ENCODE data around the gene PARD3B.
A peak's percentile ranks its signal among the peaks of the same experiment; 100 is the strongest.

The PARD3B gene

GRCh38 chr2:204691911-204692510, 146.7 kb downstream of the PARD3B start:
- FAIRE-seq (peak; percentile 73), DNase-seq (ENCODE audit: low spot score) (peak; percentile 63)

- no peak for FAIRE-seq
Measured at GRCh38 chr2:204692790-204693189, 147.5 kb downstream of the PARD3B start.

GRCh38 chr2:204693262-204693661, 148.0 kb downstream of the PARD3B start:
- no peak for DNase-seq (ENCODE audit: low spot score)
- FAIRE-seq = no peak

More at GRCh38 chr2:204692790-204693189, 147.5 kb downstream of the PARD3B start:
- no peak for DNase-seq (ENCODE audit: low spot score)

- DNase-seq (ENCODE audit: low spot score) (no peak), FAIRE-seq (no peak)
Measured at GRCh38 chr2:204695506-204695905, 150.2 kb downstream of the PARD3B start.

- no peak for FAIRE-seq
- DNase-seq (ENCODE audit: low spot score) = no peak
Measured at GRCh38 chr2:204696124-204696523, 150.8 kb downstream of the PARD3B start.

- FAIRE-seq (peak; percentile 96), DNase-seq (ENCODE audit: low spot score) (peak; percentile 65)
Measured at GRCh38 chr2:204705243-204705932, 160.1 kb downstream of the PARD3B start.

GRCh38 chr2:204706939-204707338, 161.7 kb downstream of the PARD3B start:
- DNase-seq (ENCODE audit: low spot score) = peak; percentile 30
- peak; percentile 59 for FAIRE-seq

- no peak for DNase-seq (ENCODE audit: low spot score)
- FAIRE-seq = no peak
Measured at GRCh38 chr2:204713211-204713610, 167.9 kb downstream of the PARD3B start.

GRCh38 chr2:204715361-204715760, 170.1 kb downstream of the PARD3B start:
- DNase-seq (ENCODE audit: low spot score) (no peak), FAIRE-seq (no peak)

GRCh38 chr2:204717591-204717990, 172.3 kb downstream of the PARD3B start:
- FAIRE-seq (no peak), DNase-seq (ENCODE audit: low spot score) (no peak)

GRCh38 chr2:204718607-204719006, 173.3 kb downstream of the PARD3B start:
- FAIRE-seq (no peak), DNase-seq (ENCODE audit: low spot score) (no peak)

- FAIRE-seq = no peak
- no peak for DNase-seq (ENCODE audit: low spot score)
Measured at GRCh38 chr2:204720874-204721273, 175.6 kb downstream of the PARD3B start.

- FAIRE-seq = no peak
Measured at GRCh38 chr2:204722207-204722606, 176.9 kb downstream of the PARD3B start.

GRCh38 chr2:204722691-204723090, 177.4 kb downstream of the PARD3B start:
- FAIRE-seq (no peak), DNase-seq (ENCODE audit: low spot score) (no peak)

More at GRCh38 chr2:204722207-204722606, 176.9 kb downstream of the PARD3B start:
- DNase-seq (ENCODE audit: low spot score) = no peak

GRCh38 chr2:204725693-204726360, 180.6 kb downstream of the PARD3B start:
- no peak for DNase-seq (ENCODE audit: low spot score)
- no peak for FAIRE-seq

- DNase-seq (ENCODE audit: low spot score) (no peak), FAIRE-seq (no peak)
Measured at GRCh38 chr2:204726831-204727230, 181.6 kb downstream of the PARD3B start.

GRCh38 chr2:204727368-204727767, 182.1 kb downstream of the PARD3B start:
- no peak for DNase-seq (ENCODE audit: low spot score)
- no peak for FAIRE-seq

- FAIRE-seq (no peak), DNase-seq (ENCODE audit: low spot score) (no peak)
Measured at GRCh38 chr2:204730603-204731002, 185.3 kb downstream of the PARD3B start.

GRCh38 chr2:204732019-204732418, 186.7 kb downstream of the PARD3B start:
- FAIRE-seq = peak; percentile 5
- peak; percentile 8 for DNase-seq (ENCODE audit: low spot score)

GRCh38 chr2:204737296-204737695, 192.0 kb downstream of the PARD3B start:
- FAIRE-seq = no peak
- no peak for DNase-seq (ENCODE audit: low spot score)

GRCh38 chr2:204738721-204739120, 193.4 kb downstream of the PARD3B start:
- no peak for DNase-seq (ENCODE audit: low spot score)

GRCh38 chr2:204743393-204743960, 198.2 kb downstream of the PARD3B start:
- DNase-seq (ENCODE audit: low spot score) (no peak), FAIRE-seq (no peak)

More at GRCh38 chr2:204738721-204739120, 193.4 kb downstream of the PARD3B start:
- no peak for FAIRE-seq

All from RCC 7860 (cell line).